Measurements from ENCODE around the gene CDCA3. TPM values are rescaled to one million over a fixed set of nuclear protein-coding genes. Genes with fewer than 3 reads are reported as not detected.

CDCA3 gene
- total and polyA plus RNA-seq, 2 of the 13 experiments (the other 11 are each of a cell fraction or from before 2014, with no cell fraction given) = 32.7 to 56.5 TPM

DNA sequence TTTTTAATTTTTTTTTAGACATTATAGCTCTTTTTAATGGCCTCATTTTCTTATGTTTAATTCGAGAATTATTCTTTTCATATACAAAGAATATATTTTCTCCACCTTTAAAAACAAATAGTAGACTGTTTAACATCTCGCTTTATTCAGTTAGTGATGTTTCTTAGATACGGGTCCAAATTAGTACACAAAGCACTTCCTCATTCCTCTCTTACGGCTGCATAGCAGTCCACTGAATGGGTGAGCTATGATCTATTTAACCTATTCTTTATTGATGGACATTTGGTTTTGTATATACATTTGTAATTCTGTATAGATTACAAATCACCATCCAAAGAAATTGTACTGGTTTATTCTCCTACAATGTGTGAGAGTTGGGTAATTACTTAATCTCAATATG lies 37.7 kb downstream of the CDCA3 start:
- no TSS peak for BruUV-seq (replicated peaks)
- Histone ChIP-seq H3K79me2 (ENCODE audit: insufficient read depth, low read length) (no peaks in the 10 kb centered on the region), H3K4me1 (ENCODE audit: insufficient read depth, low read length) (peaks cover 23% of the 10 kb centered on the region), H3K36me3 (replicated peaks in 1 of 2; ENCODE audit: control insufficient read depth in 1 of 2, insufficient read depth in 2 of 2, low read length in 2 of 2) (no peaks in the 10 kb centered on the region), H3K27ac (ENCODE audit: extremely low read length, insufficient read depth, low read length) (no peak overlapping the region), H3K9me3 (ENCODE audit: low read length) (no peaks in the 10 kb centered on the region), H3K27me3 (ENCODE audit: control insufficient read depth in 1 of 2, insufficient read depth in 2 of 2, low read length in 2 of 2) (peaks cover 2 to 17% of the 10 kb centered on the region in 2 experiments; a peak in 2 of 5 replicates), H4K20me1 (ENCODE audit: insufficient read depth, low read length) (no peaks in the 10 kb centered on the region), H2AFZ (ENCODE audit: low read length) (no peak overlapping the region), H3K9ac (ENCODE audit: insufficient read depth, low read depth, low read length) (no peak overlapping the region), H3K4me2 (ENCODE audit: low read depth, low read length) (no peak overlapping the region), H3K4me3 (replicated peaks in 1 of 3; ENCODE audit: insufficient read depth in 1 of 3, low read depth in 2 of 3, low read length in 3 of 3) (no peak overlapping the region)
- DNase-seq (ENCODE audit: low spot score) = no peak
- WGBS (ENCODE audit: low lambda C conversion rate) = 49% methylated on average over 4 of the region's 4 CpGs
- intact Hi-C loops (cut with micrococcal nuclease; ENCODE audit: unreplicated experiment) (no loop called here), in situ Hi-C loops (cut with HindIII; ENCODE audit: extremely low pct_ligation_motif_present, low pct_unique_long_range_greater_than_20kb) (no loop called here)
- no peak for ATAC-seq
- POLR2A ChIA-PET = interaction anchor here (1.1 kb wide), 1 partner anchor 21 kb away, joined by 3 read pairs; no protein-coding TSS in a partner anchor
- TF ChIP-seq ZNF451 (CRISPR knock-in tag; IDR thresholded peaks at IDR 0.05) = no peak
- FAIRE-seq = no peak
- CTCF ChIA-PET (ENCODE audit: low intra/inter-chr PET ratio, low total read pairs) = no interaction called here

DNA sequence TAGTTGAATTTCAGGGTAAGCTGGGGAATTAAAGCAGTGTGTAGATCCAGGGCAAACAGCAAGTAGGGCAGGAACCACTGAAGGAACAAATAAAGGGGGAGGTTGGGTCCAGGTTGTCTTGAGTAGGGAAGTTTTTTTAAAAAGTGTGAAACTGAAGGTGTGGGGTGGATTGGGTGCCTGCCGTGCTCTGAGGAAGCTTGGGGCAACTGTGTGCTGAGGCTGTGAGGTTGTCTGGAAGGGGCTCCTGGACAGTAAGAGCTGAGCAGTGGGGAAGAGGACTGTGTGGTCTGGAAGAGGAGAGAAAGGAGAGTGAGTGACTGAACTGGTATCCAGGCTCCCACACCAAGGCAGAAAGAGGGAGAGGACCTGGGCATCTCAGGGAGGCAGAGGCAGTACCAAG lies 40.3 kb downstream of the CDCA3 start:
- DNase-seq (ENCODE audit: low spot score) (no peak), ATAC-seq (peak; percentile 47; the same call in 2 of the 3 replicates), FAIRE-seq (no peak)
- H3K27ac ChIP-seq (ENCODE audit: extremely low read length, insufficient read depth, low read length) = no peak overlapping the region
- TF ChIP-seq KLF6 (CRISPR knock-in tag; IDR thresholded peaks at IDR 0.05) (no peak), ZNF383 (CRISPR knock-in tag; IDR thresholded peaks at IDR 0.05; ENCODE audit: borderline replicate concordance) (no peak), ZNF775 (CRISPR knock-in tag; IDR thresholded peaks at IDR 0.05; ENCODE audit: borderline replicate concordance) (no peak), ZFP90 (CRISPR knock-in tag; IDR thresholded peaks at IDR 0.05; ENCODE audit: borderline replicate concordance) (no peak), TCF7 (IDR thresholded peaks at IDR 0.05; ENCODE audit: low read depth) (no peak), ZFP36L1 (CRISPR knock-in tag; IDR thresholded peaks at IDR 0.05) (no peak), NR2C2 (CRISPR knock-in tag; IDR thresholded peaks at IDR 0.05; ENCODE audit: borderline replicate concordance) (no peak), HOXA7 (CRISPR knock-in tag; IDR thresholded peaks at IDR 0.05) (no peak), ZSCAN30 (CRISPR knock-in tag; IDR thresholded peaks at IDR 0.05) (no peak), TBX2 (CRISPR knock-in tag; IDR thresholded peaks at IDR 0.05; ENCODE audit: borderline replicate concordance) (no peak), ZNF703 (CRISPR knock-in tag; IDR thresholded peaks at IDR 0.05; ENCODE audit: borderline replicate concordance) (no peak), ZNF780A (CRISPR knock-in tag; IDR thresholded peaks at IDR 0.05) (no peak), NKX3-1 (CRISPR knock-in tag; IDR thresholded peaks at IDR 0.05) (no peak)
- no peaks in the 10 kb centered on the region for H3K36me3 ChIP-seq (replicated peaks in 1 of 2; ENCODE audit: control insufficient read depth in 1 of 2, insufficient read depth in 2 of 2, low read length in 2 of 2)
- 36% methylated on average over 1 of the region's 1 CpG for whole genome bisulfite sequencing (ENCODE audit: low lambda C conversion rate)
- H3K9ac ChIP-seq (ENCODE audit: insufficient read depth, low read depth, low read length) = no peak overlapping the region
- ChIA-PET CTCF (ENCODE audit: low intra/inter-chr PET ratio, low total read pairs) (no interaction called here), POLR2A (no interaction called here)
- in situ Hi-C loops (cut with HindIII; ENCODE audit: extremely low pct_ligation_motif_present, low pct_unique_long_range_greater_than_20kb) (no loop called here), intact Hi-C loops (cut with micrococcal nuclease; ENCODE audit: unreplicated experiment) (no loop called here)
- peaks cover 8% of the 10 kb centered on the region; the same call in 1 of the 2 replicates for H3K4me1 ChIP-seq (ENCODE audit: insufficient read depth, low read length)
- peaks cover 0 to 5% of the 10 kb centered on the region in 2 experiments; a peak in 1 of 5 replicates for H3K27me3 ChIP-seq (ENCODE audit: control insufficient read depth in 1 of 2, insufficient read depth in 2 of 2, low read length in 2 of 2)
- no peak overlapping the region for H2AFZ ChIP-seq (ENCODE audit: low read length)
- BruUV-seq (replicated peaks) = no TSS peak
- no peak overlapping the region for H3K4me2 ChIP-seq (ENCODE audit: low read depth, low read length)
- H3K9me3 ChIP-seq (ENCODE audit: low read length) = no peaks in the 10 kb centered on the region
- H4K20me1 ChIP-seq (ENCODE audit: insufficient read depth, low read length) = no peaks in the 10 kb centered on the region
- no peaks in the 10 kb centered on the region for H3K79me2 ChIP-seq (ENCODE audit: insufficient read depth, low read length)
- H3K4me3 ChIP-seq (replicated peaks in 1 of 3; ENCODE audit: insufficient read depth in 1 of 3, low read depth in 2 of 3, low read length in 3 of 3) = no peak overlapping the region

All from HepG2 (cell line).